Neural crest cell (in vitro differentiated cells): ENCODE results near the gene PABPN1. TPM values are rescaled to one million over a fixed set of nuclear protein-coding genes. Genes with fewer than 3 reads are reported as not detected.

ENCODE experiments used
- DNase-seq: peaks from one replicate; pipeline ENCODE4 v3.0.0; 2021; ENCODE audit warnings: low read depth, mixed read lengths, low spot score
- H3K27ac Mint-ChIP-seq: one replicate; pipeline ENCODE4 v1.8.0; 2021; ENCODE audit warnings: mild to moderate bottlenecking, mixed read lengths; ENCODE audit not compliant: unreplicated experiment
- H3K27me3 Mint-ChIP-seq: 2 replicates; pipeline ENCODE4 v1.8.0; 2021; ENCODE audit warnings: low read depth, mild to moderate bottlenecking, mixed read lengths
- H3K36me3 Mint-ChIP-seq: 2 replicates; pipeline ENCODE4 v1.8.0; 2021; ENCODE audit warnings: low read depth, mild to moderate bottlenecking, mixed read lengths
- H3K4me1 Mint-ChIP-seq: 2 replicates; pipeline ENCODE4 v1.8.0; 2021; ENCODE audit warnings: mixed read lengths
- H3K4me3 Mint-ChIP-seq: one replicate; pipeline ENCODE4 v1.8.0; 2021; ENCODE audit warnings: mild to moderate bottlenecking, mixed read lengths
- H3K9me3 Mint-ChIP-seq: 2 replicates; pipeline ENCODE4 v1.8.0; 2021; ENCODE audit warnings: mixed read lengths
- total RNA-seq: library from RNA; stranded (reverse); gene quantifications from 2 replicates; pipeline ENCODE4 v1.2.1, GENCODE V29; 2021
- TF ChIP-seq, protein P1 (sequence below): fragments of 200-600 bp; sonication (generic); conservative IDR thresholded peaks from 2 replicates; pipeline ENCODE4 v1.5.0; 2021; ENCODE audit warnings: antibody characterized with exemption, mild to moderate bottlenecking

PABPN1 gene
- total RNA-seq, 1 donor from 2014 or later = 379 TPM

DNA sequence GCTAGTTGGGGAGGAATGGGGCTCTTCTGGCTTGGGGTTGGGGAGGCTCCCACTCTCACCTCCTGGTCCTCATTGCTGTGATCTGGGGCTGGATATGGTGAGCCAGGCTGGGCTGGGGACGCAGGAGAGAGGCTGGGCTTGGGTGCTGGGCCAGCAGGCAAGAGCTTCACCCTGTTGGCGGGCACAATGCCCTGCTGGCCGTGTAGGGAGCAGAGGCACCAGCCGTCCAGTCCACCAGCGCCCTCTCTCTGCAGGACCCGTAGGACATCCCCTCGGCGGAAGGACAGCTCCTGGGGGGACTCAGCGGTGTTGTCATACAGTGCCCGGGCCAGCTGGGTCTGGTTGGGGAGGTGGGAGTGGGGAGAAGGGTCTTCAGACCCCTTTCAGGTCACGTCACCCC lies 39.2 kb downstream of the PABPN1 start:
- Mint-ChIP-seq H3K9me3 (no peaks in the 10 kb centered on the region), H3K27me3 (peaks cover 2% of the 10 kb centered on the region), H3K36me3 (peaks cover 13% of the 10 kb centered on the region), H3K27ac (no peak overlapping the region), H3K4me3 (peak overlapping the region; percentile 66), H3K4me1 (peaks cover 33% of the 10 kb centered on the region)
- TF ChIP-seq, protein P1, sequence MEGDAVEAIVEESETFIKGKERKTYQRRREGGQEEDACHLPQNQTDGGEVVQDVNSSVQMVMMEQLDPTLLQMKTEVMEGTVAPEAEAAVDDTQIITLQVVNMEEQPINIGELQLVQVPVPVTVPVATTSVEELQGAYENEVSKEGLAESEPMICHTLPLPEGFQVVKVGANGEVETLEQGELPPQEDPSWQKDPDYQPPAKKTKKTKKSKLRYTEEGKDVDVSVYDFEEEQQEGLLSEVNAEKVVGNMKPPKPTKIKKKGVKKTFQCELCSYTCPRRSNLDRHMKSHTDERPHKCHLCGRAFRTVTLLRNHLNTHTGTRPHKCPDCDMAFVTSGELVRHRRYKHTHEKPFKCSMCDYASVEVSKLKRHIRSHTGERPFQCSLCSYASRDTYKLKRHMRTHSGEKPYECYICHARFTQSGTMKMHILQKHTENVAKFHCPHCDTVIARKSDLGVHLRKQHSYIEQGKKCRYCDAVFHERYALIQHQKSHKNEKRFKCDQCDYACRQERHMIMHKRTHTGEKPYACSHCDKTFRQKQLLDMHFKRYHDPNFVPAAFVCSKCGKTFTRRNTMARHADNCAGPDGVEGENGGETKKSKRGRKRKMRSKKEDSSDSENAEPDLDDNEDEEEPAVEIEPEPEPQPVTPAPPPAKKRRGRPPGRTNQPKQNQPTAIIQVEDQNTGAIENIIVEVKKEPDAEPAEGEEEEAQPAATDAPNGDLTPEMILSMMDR = no peak
- no peak for DNase-seq

DNA sequence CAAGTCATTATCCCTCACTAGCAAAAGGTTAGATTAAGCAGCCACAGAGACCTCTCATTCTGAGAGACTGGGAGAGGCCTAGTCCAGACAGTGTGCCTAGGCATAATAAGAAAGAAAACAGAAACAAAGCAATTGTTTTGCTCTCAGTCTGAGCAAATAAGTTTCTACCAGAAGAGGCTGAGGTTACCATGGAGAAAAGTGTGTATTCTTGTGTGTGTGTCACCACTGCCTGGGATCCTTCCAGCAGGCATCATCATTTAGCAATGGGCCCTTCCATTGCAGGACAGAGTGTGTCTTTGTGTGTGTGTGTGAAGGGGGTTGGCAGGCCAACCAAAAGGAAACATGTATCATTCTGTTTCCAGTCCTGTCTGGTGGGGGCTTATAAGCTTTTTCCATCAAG lies 40.1 kb downstream of the PABPN1 start:
- peaks cover 10% of the 10 kb centered on the region for H3K36me3 Mint-ChIP-seq
- H3K27me3 Mint-ChIP-seq = peaks cover 2% of the 10 kb centered on the region
- no peaks in the 10 kb centered on the region for H3K9me3 Mint-ChIP-seq
- H3K4me3 Mint-ChIP-seq = peak overlapping the region; percentile 68
- no peak for DNase-seq
- TF ChIP-seq, protein P1 = no peak
- H3K4me1 Mint-ChIP-seq = peaks cover 33% of the 10 kb centered on the region
- peak overlapping the region; percentile 27 for H3K27ac Mint-ChIP-seq

DNA sequence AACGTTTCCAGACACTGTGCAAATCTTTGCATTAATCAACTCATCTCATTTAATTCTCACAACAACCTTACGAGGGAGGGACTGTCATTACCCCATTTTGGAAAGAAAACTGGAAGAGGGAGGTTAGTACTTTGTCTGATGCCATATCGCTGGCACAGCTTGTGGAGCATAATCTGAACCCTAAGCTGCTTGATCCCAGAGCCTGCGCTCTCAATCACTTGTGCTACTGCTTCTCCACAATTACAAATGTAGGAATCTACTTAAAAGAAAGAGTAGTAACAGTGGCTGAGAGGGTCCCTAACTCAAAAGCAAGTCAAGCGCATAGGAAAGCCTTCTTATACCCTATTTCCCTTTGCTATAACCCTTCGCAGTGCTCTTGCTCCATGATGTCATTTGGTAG lies 40.5 kb downstream of the PABPN1 start:
- Mint-ChIP-seq H3K27ac (peak overlapping the region; percentile 27), H3K9me3 (no peaks in the 10 kb centered on the region), H3K36me3 (peaks cover 10% of the 10 kb centered on the region), H3K27me3 (peaks cover 2% of the 10 kb centered on the region), H3K4me1 (peaks cover 37% of the 10 kb centered on the region), H3K4me3 (peak overlapping the region; percentile 81)
- TF ChIP-seq, protein P1 = no peak
- DNase-seq = no peak

DNA sequence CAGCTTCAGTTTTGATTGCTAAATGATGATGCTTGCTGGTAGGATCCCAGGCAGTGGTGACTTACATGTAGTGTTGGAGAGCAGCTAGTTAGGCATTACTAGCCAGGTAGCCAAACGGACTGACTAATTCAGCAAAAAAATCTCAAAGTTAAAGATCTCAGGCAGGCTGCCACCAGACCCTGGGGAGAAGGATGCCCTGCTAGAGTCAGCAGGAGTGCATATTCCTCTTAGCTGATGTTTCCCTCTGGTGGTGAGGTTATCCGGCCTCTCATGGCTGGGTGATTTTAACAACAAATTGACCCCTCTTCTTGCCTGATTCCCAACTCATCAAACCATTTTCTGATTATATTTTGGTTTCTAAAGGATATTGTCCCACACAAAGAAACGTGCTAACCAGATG lies 40.9 kb downstream of the PABPN1 start:
- Mint-ChIP-seq H3K36me3 (peaks cover 10% of the 10 kb centered on the region), H3K27me3 (peaks cover 2% of the 10 kb centered on the region), H3K4me1 (peaks cover 42% of the 10 kb centered on the region), H3K9me3 (no peaks in the 10 kb centered on the region), H3K27ac (no peak overlapping the region), H3K4me3 (peak overlapping the region; percentile 81)
- TF ChIP-seq, protein P1 = peak; percentile 43
- DNase-seq = no peak

DNA sequence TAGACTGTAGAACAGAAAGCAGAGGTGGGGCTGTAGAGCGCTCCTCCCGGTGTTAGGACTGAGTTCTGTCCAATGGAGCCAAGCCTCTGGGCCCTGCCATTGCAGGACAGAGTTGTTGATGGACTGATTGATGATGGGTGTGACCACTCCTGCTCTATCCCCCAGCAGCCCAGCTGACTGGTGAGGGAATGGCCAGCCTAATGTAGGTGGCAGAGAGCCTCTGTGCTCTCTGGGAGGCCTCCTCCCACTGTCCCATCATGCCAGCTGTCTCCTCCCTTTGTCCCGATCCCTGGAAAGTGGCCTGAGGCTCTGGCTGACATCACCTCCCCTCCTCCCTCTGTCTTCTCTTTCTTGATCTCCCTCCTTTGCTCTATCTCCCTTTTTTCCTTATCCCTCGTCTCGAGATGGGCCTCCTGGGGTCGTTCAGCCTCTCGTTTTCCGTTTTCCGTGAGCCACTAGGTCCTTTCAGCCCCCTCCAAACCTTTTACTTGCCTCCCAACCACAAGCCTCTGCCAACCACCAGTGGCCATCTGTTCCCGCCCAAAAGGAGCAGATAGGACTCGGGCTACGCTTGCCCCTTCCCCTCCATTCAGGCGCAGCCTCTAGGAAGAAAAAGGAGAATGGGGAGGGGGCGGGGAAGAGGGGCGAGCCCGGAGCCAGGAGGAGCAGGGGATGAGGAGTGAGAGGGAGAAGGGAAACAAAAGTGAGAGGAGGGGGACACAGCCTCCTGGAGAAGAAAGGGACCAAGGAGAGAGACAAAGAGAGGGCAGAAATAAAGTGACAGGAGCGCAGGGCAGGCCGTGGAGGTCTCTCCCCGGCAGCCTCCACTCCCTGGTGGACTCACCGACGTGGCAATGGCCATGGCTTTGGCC lies 43.1 kb downstream of the PABPN1 start:
- H3K4me1 Mint-ChIP-seq = peaks cover 46% of the 10 kb centered on the region
- peak; percentile 30 for DNase-seq
- peak overlapping the region; percentile 100 for H3K27ac Mint-ChIP-seq

More for the DNA sequence above, 43.1 kb downstream of the PABPN1 start:
- Mint-ChIP-seq H3K4me3 (peak overlapping the region; percentile 94), H3K36me3 (peaks cover 10% of the 10 kb centered on the region), H3K9me3 (no peaks in the 10 kb centered on the region), H3K27me3 (peaks cover 2% of the 10 kb centered on the region)
- TF ChIP-seq, protein P1 = no peak
